Neuronal stem cell (in vitro differentiated cells): ENCODE results near the gene TRAF4.
A peak's percentile ranks its signal among the peaks of the same experiment; 100 is the strongest.
"Not testable (repeated sequence)": the region's sequence is repeated elsewhere in the genome, so short reads cannot be mapped to it uniquely, and the experiment has no call there.

Experiments used
- DNase-seq: peaks from one replicate; pipeline ENCODE4 v3.0.0-alpha.2; 2013; ENCODE audit warnings: low spot score
- H2AFZ ChIP-seq: one replicate; pipeline ENCODE4 v1.6.1; 2013; ENCODE audit warnings: mild to moderate bottlenecking, low read length, inconsistent platforms
- H2AK5ac ChIP-seq: 2 replicates; pipeline ENCODE4 v1.6.1; 2013; ENCODE audit warnings: low read depth, mild to moderate bottlenecking, inconsistent platforms, low read length, moderate library complexity, mixed read lengths
- H2BK120ac ChIP-seq: 2 replicates; pipeline ENCODE4 v1.6.1; 2013; ENCODE audit warnings: low read depth, mild to moderate bottlenecking, inconsistent platforms, low read length, moderate library complexity, mixed read lengths
- H2BK12ac ChIP-seq: one replicate; pipeline ENCODE4 v1.6.1; 2013; ENCODE audit warnings: low read length, inconsistent platforms
- H2BK15ac ChIP-seq: 2 replicates; pipeline ENCODE4 v1.6.1; 2013; ENCODE audit warnings: mild to moderate bottlenecking, low read length, inconsistent platforms, mixed read lengths
- H2BK5ac ChIP-seq: one replicate; pipeline ENCODE4 v1.6.1; 2013; ENCODE audit warnings: inconsistent platforms, mild to moderate bottlenecking, low read length, moderate library complexity
- H3K14ac ChIP-seq: one replicate; pipeline ENCODE4 v1.6.1; 2013; ENCODE audit warnings: low read length, inconsistent platforms
- H3K18ac ChIP-seq: 2 replicates; pipeline ENCODE4 v1.6.1; 2013; ENCODE audit warnings: low read length, inconsistent platforms
- H3K23ac ChIP-seq: 2 replicates; pipeline ENCODE4 v1.6.1; 2013; ENCODE audit warnings: low read depth, mild to moderate bottlenecking, mixed read lengths, low read length, inconsistent platforms; ENCODE audit not compliant: poor library complexity
- H3K27ac ChIP-seq: replicated peaks from 3 replicates; pipeline ENCODE4 v1.5.1; 2013; ENCODE audit warnings: low read length, inconsistent platforms
- H3K27me3 ChIP-seq, 3 experiments: 2 replicates each; pipeline ENCODE4 v1.6.1; 2013; ENCODE audit warnings: low read length in 3 of 3, mild to moderate bottlenecking in 2 of 3, inconsistent platforms in 1 of 3, low read depth in 1 of 3, mixed read lengths in 1 of 3, moderate library complexity in 1 of 3; ENCODE audit not compliant: control insufficient read depth in 3 of 3, insufficient read depth in 3 of 3
- H3K36me3 ChIP-seq, 2 donors: replicated peaks in 1 of 2; 2 replicates each; pipeline ENCODE4 v1.6.1; 2013; ENCODE audit warnings: low read length in 2 of 2; ENCODE audit not compliant: control insufficient read depth in 2 of 2, insufficient read depth in 2 of 2
- H3K4ac ChIP-seq: 2 replicates; pipeline ENCODE4 v1.6.1; 2013; ENCODE audit warnings: inconsistent platforms, mild to moderate bottlenecking, low read length, moderate library complexity
- H3K4me1 ChIP-seq, 2 donors: 1 replicate in 1 of 2; 2 replicates in 1 of 2; pipeline ENCODE4 v1.6.1; 2013; ENCODE audit warnings: low read length in 2 of 2, low read depth in 1 of 2; ENCODE audit not compliant: control insufficient read depth in 2 of 2, insufficient read depth in 1 of 2
- H3K4me2 ChIP-seq: one replicate; pipeline ENCODE4 v1.6.1; 2013; ENCODE audit warnings: mild to moderate bottlenecking, low read length, inconsistent platforms; ENCODE audit not compliant: insufficient read depth, poor library complexity, severe bottlenecking
- H3K4me3 ChIP-seq, 2 donors: 2 replicates each; pipeline ENCODE4 v1.5.1; 2013; ENCODE audit warnings: low read length in 2 of 2, mild to moderate bottlenecking in 2 of 2, inconsistent platforms in 1 of 2, moderate library complexity in 1 of 2
- H3K79me1 ChIP-seq: one replicate; pipeline ENCODE4 v1.6.1; 2013; ENCODE audit warnings: low read depth, mild to moderate bottlenecking, inconsistent platforms, low read length, moderate library complexity
- H3K9ac ChIP-seq: one replicate; pipeline ENCODE4 v1.6.1; 2013; ENCODE audit warnings: mild to moderate bottlenecking, low read depth, low read length, inconsistent platforms; ENCODE audit not compliant: poor library complexity
- H3K9me3 ChIP-seq, 2 donors: replicated peaks in 1 of 2; 2 replicates each; pipeline versions ENCODE3 to v1.6.1; 2013; ENCODE audit warnings: low read length in 2 of 2, mild to moderate bottlenecking in 2 of 2, inconsistent platforms in 1 of 2, low read depth in 1 of 2, mixed read lengths in 1 of 2, moderate library complexity in 1 of 2; ENCODE audit not compliant: control insufficient read depth in 2 of 2, insufficient read depth in 1 of 2
- H4K8ac ChIP-seq: one replicate; pipeline ENCODE4 v1.6.1; 2013; ENCODE audit warnings: low read depth, mild to moderate bottlenecking, inconsistent platforms, low read length, moderate library complexity
- H4K91ac ChIP-seq: one replicate; pipeline ENCODE4 v1.6.1; 2013; ENCODE audit warnings: low read length, low read depth, mild to moderate bottlenecking, inconsistent platforms; ENCODE audit not compliant: poor library complexity
- WGBS, 2 donors: extraction: QIAGEN DNeasy Blood & Tissue Kit; methylation state at CpG; one replicate each; pipeline ENCODE4 v1.1.7; 2013; ENCODE audit warnings: missing lambda C conversion rate in 2 of 2, mixed read lengths in 1 of 2; ENCODE audit not compliant: insufficient read length in 2 of 2, insufficient replicate concordance in 1 of 2; ENCODE audit errors: extremely low coverage in 2 of 2; 5-methylcytosine and 5-hydroxymethylcytosine counted together

TRAF4 gene

GRCh38 chr17:28723159-28723835, 20.5 kb upstream of the TRAF4 start:
- no peak overlapping the region for H2BK5ac ChIP-seq
- no peaks in the 10 kb centered on the region for H3K27me3 ChIP-seq
- no peak overlapping the region for H2BK15ac ChIP-seq
- H3K4ac ChIP-seq: no peak overlapping the region
- H3K4me1 ChIP-seq: peaks cover 29 to 35% of the 10 kb centered on the region in 2 donors
- peaks cover 31 to 52% of the 10 kb centered on the region in 2 donors for H3K36me3 ChIP-seq
- no peak overlapping the region for H3K18ac ChIP-seq
- no peak overlapping the region for H4K8ac ChIP-seq
- H3K79me1 ChIP-seq: peaks cover 9% of the 10 kb centered on the region
- no peak overlapping the region for H2AK5ac ChIP-seq
- no peak overlapping the region for H4K91ac ChIP-seq
- peaks cover 0 to 1% of the 10 kb centered on the region in 2 donors for H3K9me3 ChIP-seq
- H2BK120ac ChIP-seq: no peak overlapping the region
- no peak overlapping the region for H3K14ac ChIP-seq
- no peak overlapping the region for H2BK12ac ChIP-seq
- no peak overlapping the region for H3K9ac ChIP-seq
- no peak overlapping the region for H3K27ac ChIP-seq
- no peak overlapping the region for H3K4me3 ChIP-seq
- DNase-seq: no peak
- no peak overlapping the region for H3K4me2 ChIP-seq
- WGBS, 2 donors: no CpG with 5 or more reads among the region's 6 CpGs
- no peak overlapping the region for H2AFZ ChIP-seq
- no peak overlapping the region for H3K23ac ChIP-seq

GRCh38 chr17:28723836-28724499, 19.8 kb upstream of the TRAF4 start:
- H3K4me1 ChIP-seq: peaks cover 24 to 29% of the 10 kb centered on the region in 2 donors
- not testable (repeated sequence) for H3K79me1 ChIP-seq

GRCh38 chr17:28724500-28725165, 19.2 kb upstream of the TRAF4 start:
- no peak for DNase-seq

More at GRCh38 chr17:28723836-28724499, 19.8 kb upstream of the TRAF4 start:
- H3K23ac ChIP-seq: peak overlapping the region; percentile 5
- no CpG with 5 or more reads among the region's 4 CpGs for WGBS, 2 donors
- H3K9me3 ChIP-seq, H3K4ac ChIP-seq, H3K27ac ChIP-seq, H3K4me2 ChIP-seq, H3K18ac ChIP-seq, H4K8ac ChIP-seq, H3K27me3 ChIP-seq, H2AFZ ChIP-seq, H2BK12ac ChIP-seq, H2BK120ac ChIP-seq, H2BK15ac ChIP-seq, H4K91ac ChIP-seq, DNase-seq, H2AK5ac ChIP-seq, H3K14ac ChIP-seq: not testable (repeated sequence)
- H3K9ac ChIP-seq: peak overlapping the region; percentile 22
- H2BK5ac ChIP-seq: peak overlapping the region; percentile 19
- H3K4me3 ChIP-seq: peak overlapping the region in 1 of 2 donors; percentile 61
- peaks cover 31 to 52% of the 10 kb centered on the region in 2 donors for H3K36me3 ChIP-seq

More at GRCh38 chr17:28724500-28725165, 19.2 kb upstream of the TRAF4 start:
- peak overlapping the region; percentile 60 for H3K9ac ChIP-seq
- H3K18ac ChIP-seq: no peak overlapping the region
- no peak overlapping the region for H3K14ac ChIP-seq
- no peak overlapping the region for H4K8ac ChIP-seq
- no peak overlapping the region for H2AK5ac ChIP-seq
- H4K91ac ChIP-seq: no peak overlapping the region
- H3K9me3 ChIP-seq: peaks cover 0 to 1% of the 10 kb centered on the region in 2 donors
- no peak overlapping the region for H2AFZ ChIP-seq
- H3K23ac ChIP-seq: peak overlapping the region; percentile 100
- H2BK12ac ChIP-seq: no peak overlapping the region
- no peak overlapping the region for H2BK15ac ChIP-seq
- H3K79me1 ChIP-seq: peaks cover 9% of the 10 kb centered on the region
- peak overlapping the region; percentile 96 for H3K27ac ChIP-seq
- peaks cover 24 to 28% of the 10 kb centered on the region in 2 donors for H3K4me1 ChIP-seq
- peak overlapping the region; percentile 61 to 87 for H3K4me3 ChIP-seq
- peaks cover 31 to 52% of the 10 kb centered on the region in 2 donors for H3K36me3 ChIP-seq
- H3K27me3 ChIP-seq: no peaks in the 10 kb centered on the region
- H3K4ac ChIP-seq: no peak overlapping the region
- no CpG with 5 or more reads among the region's 10 CpGs for WGBS, 2 donors
- no peak overlapping the region for H2BK120ac ChIP-seq
- H3K4me2 ChIP-seq: peak overlapping the region; percentile 93
- peak overlapping the region; percentile 19 for H2BK5ac ChIP-seq
